Measurements from ENCODE around the gene EVA1C.
"Not testable (repeated sequence)": the region's sequence is repeated elsewhere in the genome, so short reads cannot be mapped to it uniquely, and the experiment has no call there.

Gene EVA1C

GRCh38 chr21:32389337-32390015 is 23.0 kb upstream of the EVA1C start:
- DNase-seq (ENCODE audit: insufficient read length, low spot score) (no peak), FAIRE-seq (no peak)

GRCh38 chr21:32390537-32391224 is 21.8 kb upstream of the EVA1C start:
- DNase-seq (ENCODE audit: insufficient read length, low spot score); FAIRE-seq: not testable (repeated sequence)

GRCh38 chr21:32391755-32392154 is 20.8 kb upstream of the EVA1C start:
- FAIRE-seq = no peak
- no peak for DNase-seq (ENCODE audit: insufficient read length, low spot score)

- FAIRE-seq (no peak), DNase-seq (ENCODE audit: insufficient read length, low spot score) (no peak)
Measured at GRCh38 chr21:32392299-32392879, 20.1 kb upstream of the EVA1C start.

GRCh38 chr21:32392880-32393676 is 19.4 kb upstream of the EVA1C start, which contains the start of gene URB1:
Gene URB1 (minus strand): TSS chr21:32393012. CDS start chr21:32392910, 102 bp downstream.
- FAIRE-seq = peak; percentile 81

GRCh38 chr21:32393677-32394001 is 18.9 kb upstream of the EVA1C start:
- FAIRE-seq (no peak), DNase-seq (ENCODE audit: insufficient read length, low spot score) (no peak)

More at GRCh38 chr21:32392880-32393676, 19.4 kb upstream of the EVA1C start, which contains the start of gene URB1:
- peak; percentile 94 for DNase-seq (ENCODE audit: insufficient read length, low spot score)

- FAIRE-seq (no peak), DNase-seq (ENCODE audit: insufficient read length, low spot score) (no peak)
Measured at GRCh38 chr21:32403201-32403777, 9.2 kb upstream of the EVA1C start.

- FAIRE-seq (no peak), DNase-seq (ENCODE audit: insufficient read length, low spot score) (no peak)
Measured at GRCh38 chr21:32406405-32406804, 6.1 kb upstream of the EVA1C start.

- no peak for FAIRE-seq
- no peak for DNase-seq (ENCODE audit: insufficient read length, low spot score)
Measured at GRCh38 chr21:32410291-32410690, 2.2 kb upstream of the EVA1C start.

GRCh38 chr21:32410916-32411315 is 1.6 kb upstream of the EVA1C start:
- no peak for FAIRE-seq
- DNase-seq (ENCODE audit: insufficient read length, low spot score) = no peak

GRCh38 chr21:32411350-32412161 is 950 bp upstream of the EVA1C start:
- DNase-seq (ENCODE audit: insufficient read length, low spot score) (no peak), FAIRE-seq (no peak)

GRCh38 chr21:32413015-32413504 is 554 bp downstream of the EVA1C start:
- DNase-seq (ENCODE audit: insufficient read length, low spot score) (no peak), FAIRE-seq (no peak)

GRCh38 chr21:32413697-32414578 is 1.4 kb downstream of the EVA1C start:
- DNase-seq (ENCODE audit: insufficient read length, low spot score) = no peak
- FAIRE-seq = no peak

GRCh38 chr21:32414579-32415358 is 2.3 kb downstream of the EVA1C start:
- FAIRE-seq (no peak), DNase-seq (ENCODE audit: insufficient read length, low spot score) (no peak)

- DNase-seq (ENCODE audit: insufficient read length, low spot score) = no peak
- no peak for FAIRE-seq
Measured at GRCh38 chr21:32415451-32416398, 3.2 kb downstream of the EVA1C start.

GRCh38 chr21:32418146-32418545 is 5.6 kb downstream of the EVA1C start:
- FAIRE-seq (no peak), DNase-seq (ENCODE audit: insufficient read length, low spot score) (no peak)

GRCh38 chr21:32422064-32422463 is 9.6 kb downstream of the EVA1C start:
- DNase-seq (ENCODE audit: insufficient read length, low spot score) = no peak
- FAIRE-seq = no peak

Data from GM19239 (cell line).